Measurements from ENCODE around the gene ENOX1. TPM values are rescaled to one million over a fixed set of nuclear protein-coding genes. Genes with fewer than 3 reads are reported as not detected.

Gene ENOX1
- total RNA-seq, 1 donor from 2014 or later, result 2.5 TPM

GRCh38 chr13:43782686-43783085 lies 4.1 kb downstream of the ENOX1 start:
- Mint-ChIP-seq H3K9me3 (ENCODE audit: low read depth) (no peaks in the 10 kb centered on the region), H3K4me3 (ENCODE audit: low read depth) (no peak overlapping the region), H3K36me3 (ENCODE audit: insufficient read depth) (no peaks in the 10 kb centered on the region), H3K27me3 (peaks cover 8% of the 10 kb centered on the region), H3K4me1 (ENCODE audit: low read depth) (peaks cover 5% of the 10 kb centered on the region), H3K27ac (no peak overlapping the region)
- TF ChIP-seq CTCF (IDR thresholded peaks at IDR 0.05; ENCODE audit: unreplicated experiment), result no peak
- no peak for DNase-seq (ENCODE audit: low spot score, unreplicated experiment)

- peaks cover 7% of the 10 kb centered on the region for H3K27me3 Mint-ChIP-seq
- DNase-seq (ENCODE audit: low spot score, unreplicated experiment), result no peak
- H3K9me3 Mint-ChIP-seq (ENCODE audit: low read depth), result no peaks in the 10 kb centered on the region
- TF ChIP-seq CTCF (IDR thresholded peaks at IDR 0.05; ENCODE audit: unreplicated experiment), result no peak
- peaks cover 4% of the 10 kb centered on the region for H3K4me1 Mint-ChIP-seq (ENCODE audit: low read depth)
- H3K36me3 Mint-ChIP-seq (ENCODE audit: insufficient read depth), result no peaks in the 10 kb centered on the region
- no peak overlapping the region for H3K27ac Mint-ChIP-seq
- no peak overlapping the region for H3K4me3 Mint-ChIP-seq (ENCODE audit: low read depth)
Observed at GRCh38 chr13:43780666-43781065, 6.1 kb downstream of the ENOX1 start.

GRCh38 chr13:43776501-43777079 lies 10.2 kb downstream of the ENOX1 start:
- no peak overlapping the region for H3K4me3 Mint-ChIP-seq (ENCODE audit: low read depth)
- DNase-seq (ENCODE audit: low spot score, unreplicated experiment), result no peak
- no peaks in the 10 kb centered on the region for H3K27me3 Mint-ChIP-seq
- no peaks in the 10 kb centered on the region for H3K4me1 Mint-ChIP-seq (ENCODE audit: low read depth)
- no peak for TF ChIP-seq CTCF (IDR thresholded peaks at IDR 0.05; ENCODE audit: unreplicated experiment)
- H3K36me3 Mint-ChIP-seq (ENCODE audit: insufficient read depth), result no peaks in the 10 kb centered on the region
- H3K27ac Mint-ChIP-seq, result no peak overlapping the region
- H3K9me3 Mint-ChIP-seq (ENCODE audit: low read depth), result no peaks in the 10 kb centered on the region

GRCh38 chr13:43776006-43776405 lies 10.8 kb downstream of the ENOX1 start:
- no peaks in the 10 kb centered on the region for H3K36me3 Mint-ChIP-seq (ENCODE audit: insufficient read depth)
- DNase-seq (ENCODE audit: low spot score, unreplicated experiment), result no peak
- no peaks in the 10 kb centered on the region for H3K27me3 Mint-ChIP-seq
- no peaks in the 10 kb centered on the region for H3K9me3 Mint-ChIP-seq (ENCODE audit: low read depth)
- no peak for TF ChIP-seq CTCF (IDR thresholded peaks at IDR 0.05; ENCODE audit: unreplicated experiment)
- no peak overlapping the region for H3K4me3 Mint-ChIP-seq (ENCODE audit: low read depth)
- H3K27ac Mint-ChIP-seq, result no peak overlapping the region
- no peaks in the 10 kb centered on the region for H3K4me1 Mint-ChIP-seq (ENCODE audit: low read depth)

GRCh38 chr13:43773602-43774001 lies 13.2 kb downstream of the ENOX1 start:
- Mint-ChIP-seq H3K9me3 (ENCODE audit: low read depth) (no peaks in the 10 kb centered on the region), H3K36me3 (ENCODE audit: insufficient read depth) (no peaks in the 10 kb centered on the region), H3K27me3 (no peaks in the 10 kb centered on the region), H3K27ac (no peak overlapping the region), H3K4me3 (ENCODE audit: low read depth) (no peak overlapping the region), H3K4me1 (ENCODE audit: low read depth) (peaks cover 1% of the 10 kb centered on the region)
- no peak for TF ChIP-seq CTCF (IDR thresholded peaks at IDR 0.05; ENCODE audit: unreplicated experiment)
- no peak for DNase-seq (ENCODE audit: low spot score, unreplicated experiment)
